Heart left ventricle (tissue), 16 donors: Measurements from ENCODE around the gene STRADA. TPM values are rescaled to one million over a fixed set of nuclear protein-coding genes. Genes with fewer than 3 reads are reported as not detected.
A peak's percentile ranks its signal among the peaks of the same experiment; 100 is the strongest.

Source experiments
- ATAC-seq, 4 donors: fragments of 200-7000 bp; cut with Tn5 transposase; one replicate each; pipeline ENCODE4 v1.9.1; 2020 to 2022; ENCODE audit warnings: moderate library complexity in 4 of 4, mild to moderate bottlenecking in 3 of 4, moderate number of reproducible peaks in 1 of 4
- DNase-seq, 5 donors: peaks; one replicate each; pipeline ENCODE4 v3.0.0-alpha.2; 2020
- H3K27ac ChIP-seq, 12 donors: fragments of 200-600 bp; sonication (generic) in 4 of 12; one replicate each; pipeline versions ENCODE4 v1.5.0 to v1.8.0; 2016 to 2022; ENCODE audit warnings: mild to moderate bottlenecking in 2 of 12
- H3K27me3 ChIP-seq, 9 donors: fragments of 200-600 bp; sonication (generic) in 2 of 9; one replicate each; pipeline versions ENCODE4 v1.5.1 to v1.8.0; 2016 to 2022; ENCODE audit warnings: mild to moderate bottlenecking in 3 of 9
- H3K36me3 ChIP-seq, 9 donors: fragments of 200-600 bp; sonication (generic) in 2 of 9; one replicate each; pipeline versions ENCODE4 v1.5.0 to v1.8.0; 2018 to 2022; ENCODE audit warnings: mild to moderate bottlenecking in 2 of 9
- H3K4me1 ChIP-seq, 12 donors: fragments of 200-600 bp; sonication (generic) in 4 of 12; one replicate each; pipeline versions ENCODE4 v1.5.0 to v1.8.0; 2016 to 2022; ENCODE audit warnings: mild to moderate bottlenecking in 3 of 12
- H3K4me3 ChIP-seq, 12 donors: fragments of 200-600 bp; sonication (generic) in 4 of 12; one replicate each; pipeline versions ENCODE4 v1.5.0 to v1.8.0; 2017 to 2022; ENCODE audit warnings: mild to moderate bottlenecking in 9 of 12, moderate library complexity in 4 of 12
- H3K9me3 ChIP-seq, 12 donors: fragments of 200-600 bp; sonication (generic) in 4 of 12; one replicate each; pipeline versions ENCODE4 v1.5.0 to v1.8.0; 2016 to 2022; ENCODE audit warnings: mild to moderate bottlenecking in 1 of 12
- POLR2A ChIP-seq, 2 donors: fragments of 450-650 bp; IDR thresholded peaks; one replicate each; pipeline ENCODE4 v1.6.1; 2017; ENCODE audit warnings: antibody characterized with exemption in 2 of 2, mild to moderate bottlenecking in 2 of 2, moderate library complexity in 2 of 2
- WGBS, 4 donors: extraction: QIAGEN DNeasy Blood & Tissue Kit in 2 of 4; methylation state at CpG; one replicate each; pipeline versions ENCODE4 v1.1.5 to v1.1.7; 2013 to 2018; 5-methylcytosine and 5-hydroxymethylcytosine counted together
- intact Hi-C, 10 donors: fragments of 100-400 bp; cut with DNase I; formaldehyde crosslinking; loops; one replicate each; pipeline versions ENCODE4 v1.11.1 to v1.14.2; 2022
- polyA plus RNA-seq, 2 donors: library from polyadenylated mRNA; stranded (reverse); fragments of 200-250 nt; gene quantifications; one replicate each; pipeline ENCODE4 v1.2.3, GENCODE V29; 2013
- total RNA-seq, 9 donors: library from RNA; depleted of rRNA in 2 of 9; stranded (reverse); fragments of >200 nt in 2 of 9; fragmentation: NEBNext Ultra II Directional in 3 of 9; extraction: Animal tissue kit (Norgen Biotek cat#: 25700) in 3 of 9; gene quantifications; one replicate each; pipeline versions ENCODE4 v1.1.0 to v1.2.4, GENCODE V29; 2016 to 2023
- TF ChIP-seq, protein P1 (sequence below), 12 donors: fragments of 200-600 bp; sonication (generic) in 4 of 12; IDR thresholded peaks; one replicate each; pipeline versions ENCODE4 v1.5.0 to v1.8.0; 2018 to 2022; ENCODE audit warnings: antibody characterized with exemption in 12 of 12, mild to moderate bottlenecking in 5 of 12
- donor health status: ischemic (EF 13 %, LVEDD 7.1; RV severe dilation, severe dysfunction).
- donor health status: healthy with polysubstance abuse.
- donor health status: DM: no; HTN: yes; CAD: no.
- donor health status: DM: no; HTN: no; CAD: no.
- donor health status: ischemic (EF 25% LVEDD 6.9; RV normal size, moderate dysfunction).
- donor health status: ischemic (EF 25% LVEDD 5.7; RV mildly dilated, moderate dysfunction).
- donor health status: healthy.
- donor health status: DM: yes; HTN: yes; CAD: no.
- donor health status: ischemic (EF 35%, LVEDD 5.7; RV mildly dilated, moderate dysfunction).
- donor health status: nonischemic (EF 11% LVEDD 7.7; RV severe dilation, severe dysfunction).
- donor health status: DM: yes; HTN: yes; CAD: no.
- donor health status: PGD.
- donor health status: ischemic (EF 29% LVEDD 5.4; RV normal size, mild dysfunction).
- donor health status: nonischemic (EF 23%, LVEDD 6.1; RV moderate dilation, normal function).

STRADA gene
- total and polyA plus RNA-seq, 11 donors, result 10.2 to 26.1 (median 15.4) TPM

DNA sequence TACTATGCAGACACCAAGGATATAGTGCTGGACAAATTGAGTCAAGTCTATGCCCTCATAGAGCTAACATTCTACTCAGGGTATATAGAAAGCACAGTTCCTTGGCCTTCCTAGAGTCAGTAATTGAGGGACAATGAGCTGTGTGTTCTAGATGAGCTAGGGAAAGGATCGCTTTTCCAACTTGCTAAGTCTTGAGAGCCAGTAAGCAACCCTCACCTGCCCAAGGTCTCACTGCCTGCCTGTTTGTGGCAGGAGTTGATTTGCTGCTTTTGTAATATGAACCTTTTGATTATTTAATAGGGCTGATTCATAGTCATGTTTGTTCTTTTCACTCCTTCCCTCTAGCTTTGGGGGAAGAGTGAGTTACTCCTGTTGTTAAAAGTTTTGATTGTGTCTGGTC is 38.9 kb upstream of the STRADA start:
- peaks cover 3 to 50% (median 18%) of the 10 kb centered on the region in 12 donors for H3K4me1 ChIP-seq
- no peak overlapping the region for H3K27ac ChIP-seq
- H3K9me3 ChIP-seq, result no peaks in the 10 kb centered on the region
- no peak for TF ChIP-seq POLR2A (IDR thresholded peaks at IDR 0.05)
- TF ChIP-seq, protein P1, sequence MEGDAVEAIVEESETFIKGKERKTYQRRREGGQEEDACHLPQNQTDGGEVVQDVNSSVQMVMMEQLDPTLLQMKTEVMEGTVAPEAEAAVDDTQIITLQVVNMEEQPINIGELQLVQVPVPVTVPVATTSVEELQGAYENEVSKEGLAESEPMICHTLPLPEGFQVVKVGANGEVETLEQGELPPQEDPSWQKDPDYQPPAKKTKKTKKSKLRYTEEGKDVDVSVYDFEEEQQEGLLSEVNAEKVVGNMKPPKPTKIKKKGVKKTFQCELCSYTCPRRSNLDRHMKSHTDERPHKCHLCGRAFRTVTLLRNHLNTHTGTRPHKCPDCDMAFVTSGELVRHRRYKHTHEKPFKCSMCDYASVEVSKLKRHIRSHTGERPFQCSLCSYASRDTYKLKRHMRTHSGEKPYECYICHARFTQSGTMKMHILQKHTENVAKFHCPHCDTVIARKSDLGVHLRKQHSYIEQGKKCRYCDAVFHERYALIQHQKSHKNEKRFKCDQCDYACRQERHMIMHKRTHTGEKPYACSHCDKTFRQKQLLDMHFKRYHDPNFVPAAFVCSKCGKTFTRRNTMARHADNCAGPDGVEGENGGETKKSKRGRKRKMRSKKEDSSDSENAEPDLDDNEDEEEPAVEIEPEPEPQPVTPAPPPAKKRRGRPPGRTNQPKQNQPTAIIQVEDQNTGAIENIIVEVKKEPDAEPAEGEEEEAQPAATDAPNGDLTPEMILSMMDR (IDR thresholded peaks at IDR 0.05), result no peak
- no peak overlapping the region for H3K4me3 ChIP-seq
- no peaks in the 10 kb centered on the region for H3K27me3 ChIP-seq
- DNase-seq, result no peak
- 89 to 96% (median 93%) methylated on average over 1 of the region's 1 CpG for WGBS, 4 donors
- ATAC-seq, result no peak
- peaks cover 0 to 79% (median 46%) of the 10 kb centered on the region in 9 donors for H3K36me3 ChIP-seq
- intact Hi-C loops, result no loop called here

GRCh38 chr17:63775420-63775819 is 33.8 kb upstream of the STRADA start:
- Histone ChIP-seq H3K27me3 (no peaks in the 10 kb centered on the region), H3K4me1 (peaks cover 3 to 73% (median 42%) of the 10 kb centered on the region in 12 donors), H3K4me3 (peak overlapping the region; percentile 65 to 99 (median 82)), H3K9me3 (no peaks in the 10 kb centered on the region), H3K36me3 (peaks cover 0 to 39% (median 19%) of the 10 kb centered on the region in 9 donors), H3K27ac (peak overlapping the region in 8 of 12 donors; percentile 96 to 99 (median 98))
- DNase-seq (no peak), ATAC-seq (no peak)
- 17 to 24% (median 23%) methylated on average over 8 of the region's 8 CpGs for WGBS, 4 donors
- intact Hi-C loops, result loop anchor here in 6 of 10 donors (5.0 to 10.0 kb wide), 5 partner anchors 42 to 351 kb away; partner anchors contain the start of genes FTSJ3 (in 3 of the 6) and PSMC5 (in 3 of the 6)
- no peak for TF ChIP-seq POLR2A (IDR thresholded peaks at IDR 0.05)
- TF ChIP-seq, protein P1 (IDR thresholded peaks at IDR 0.05), result no peak

- no peak for DNase-seq
- peaks cover 3 to 73% (median 42%) of the 10 kb centered on the region in 12 donors for H3K4me1 ChIP-seq
- intact Hi-C loops, result loop anchor here in 7 of 10 donors (5.0 to 10.0 kb wide), 7 partner anchors 42 to 350 kb away; partner anchors contain the start of genes FTSJ3 (in 4 of the 7), PSMC5 (in 4 of the 7), DCAF7 (in 1 of the 7) and SMARCD2 (in 1 of the 7)
- H3K27me3 ChIP-seq, result no peaks in the 10 kb centered on the region
- peaks cover 0 to 34% (median 19%) of the 10 kb centered on the region in 9 donors for H3K36me3 ChIP-seq
- no peak for ATAC-seq
- H3K27ac ChIP-seq, result peak overlapping the region in 11 of 12 donors; percentile 96 to 99 (median 98)
- WGBS, 4 donors, result 3 to 6% (median 4%) methylated on average over 4 of the region's 4 CpGs
- peak overlapping the region; percentile 65 to 99 (median 82) for H3K4me3 ChIP-seq
- no peak for TF ChIP-seq POLR2A (IDR thresholded peaks at IDR 0.05)
- TF ChIP-seq, protein P1 (IDR thresholded peaks at IDR 0.05), result no peak
- H3K9me3 ChIP-seq, result no peaks in the 10 kb centered on the region
Measured at GRCh38 chr17:63774969-63775265, 33.3 kb upstream of the STRADA start.

- no peak for TF ChIP-seq POLR2A (IDR thresholded peaks at IDR 0.05)
- TF ChIP-seq, protein P1 (IDR thresholded peaks at IDR 0.05), result peak in 3 of 12 donors; percentile 10 to 30 (median 16)
- intact Hi-C loops, result loop anchor here in 4 of 10 donors (5.0 to 10.0 kb wide), 5 partner anchors 50 to 350 kb away; partner anchors contain the start of genes FTSJ3 (in 3 of the 4), PSMC5 (in 3 of the 4), DCAF7 (in 1 of the 4) and SMARCD2 (in 1 of the 4)
- H3K9me3 ChIP-seq, result no peaks in the 10 kb centered on the region
- H3K4me1 ChIP-seq, result peaks cover 3 to 70% (median 42%) of the 10 kb centered on the region in 12 donors
- 0 to 1% (median 1%) methylated on average over 39 to 67 of the region's 67 CpGs for WGBS, 4 donors
- DNase-seq, result peak; percentile 49 to 93 (median 93)
- peaks cover 0 to 28% (median 17%) of the 10 kb centered on the region in 9 donors for H3K36me3 ChIP-seq
- H3K27me3 ChIP-seq, result no peaks in the 10 kb centered on the region
- peak in 2 of 4 donors; percentile 8 to 20 for ATAC-seq
- peak within 1 kb of the TSS; percentile 65 to 99 (median 82) for H3K4me3 ChIP-seq
- peak within 1 kb of the TSS; percentile 88 to 99 (median 98) for H3K27ac ChIP-seq
Measured at GRCh38 chr17:63774141-63774968, 32.8 kb upstream of the STRADA start, which contains the start of gene DDX42. Gene DDX42 (plus strand): TSS chr17:63774170. CDS start chr17:63787050, 12,880 bp downstream.
